OCI-LY1 (cell line): ENCODE data around the gene CIC.
A peak's percentile ranks its signal among the peaks of the same experiment; 100 is the strongest.

Experiments
- H2AFZ ChIP-seq: fragments of 200-600 bp; sonication (generic), shearing (Covaris generic); 2 replicates; pipeline ENCODE4 v1.6.0; 2014; ENCODE audit warnings: antibody characterized with exemption, mild to moderate bottlenecking, low read length
- H3F3A ChIP-seq: fragments of 200-600 bp; sonication (generic), shearing (Covaris generic); 2 replicates; pipeline ENCODE4 v1.6.0; 2014; ENCODE audit warnings: mild to moderate bottlenecking, antibody characterized with exemption, low read length, moderate library complexity; ENCODE audit not compliant: insufficient read depth
- H3K27ac ChIP-seq: fragments of 200-600 bp; sonication (generic); 2 replicates; pipeline ENCODE4 v1.5.1; 2014; ENCODE audit warnings: low read length, mixed run types, mild to moderate bottlenecking, low read depth; ENCODE audit not compliant: poor library complexity, severe bottlenecking
- H3K27me3 ChIP-seq: fragments of 200-600 bp; sonication (generic); 2 replicates; pipeline ENCODE4 v1.6.0; 2014; ENCODE audit warnings: antibody characterized with exemption, mild to moderate bottlenecking, low read length, moderate library complexity; ENCODE audit not compliant: insufficient read depth
- H3K36me3 ChIP-seq: fragments of 200-600 bp; sonication (generic); 2 replicates; pipeline ENCODE4 v1.6.1; 2014; ENCODE audit warnings: mild to moderate bottlenecking, antibody characterized with exemption, low read length, moderate library complexity, mixed read lengths; ENCODE audit not compliant: insufficient read depth
- H3K4me1 ChIP-seq: fragments of 200-600 bp; sonication (generic); 2 replicates; pipeline ENCODE4 v1.5.1; 2014; ENCODE audit warnings: mild to moderate bottlenecking, low read length, moderate library complexity; ENCODE audit not compliant: insufficient read depth, severe bottlenecking
- H3K4me2 ChIP-seq: fragments of 200-600 bp; sonication (generic), shearing (Covaris generic); 2 replicates; pipeline ENCODE4 v1.6.1; 2014; ENCODE audit warnings: low read length
- H3K4me3 ChIP-seq: fragments of 200-600 bp; sonication (generic); 2 replicates; pipeline ENCODE4 v1.5.1; 2014; ENCODE audit warnings: low read length, low read depth, mild to moderate bottlenecking, mixed read lengths; ENCODE audit not compliant: poor library complexity, severe bottlenecking
- H3K79me2 ChIP-seq: fragments of 200-600 bp; shearing (Covaris generic); 2 replicates; pipeline ENCODE4 v1.6.1; 2016; ENCODE audit warnings: mixed run types, low read length, mixed read lengths; ENCODE audit not compliant: insufficient read depth
- H3K9ac ChIP-seq: fragments of 200-600 bp; sonication (generic), shearing (Covaris generic); 2 replicates; pipeline ENCODE4 v1.6.1; 2014; ENCODE audit warnings: mild to moderate bottlenecking, low read length, mixed read lengths
- H3K9me2 ChIP-seq: fragments of 200-600 bp; sonication (generic), shearing (Covaris generic); 2 replicates; pipeline ENCODE4 v1.6.1; 2014; ENCODE audit warnings: low read depth, mild to moderate bottlenecking, low read length, mixed read lengths
- H3K9me3 ChIP-seq: fragments of 200-600 bp; shearing (Covaris generic); 2 replicates; pipeline ENCODE4 v1.6.1; 2014; ENCODE audit warnings: low read length, mixed read lengths
- H4K20me1 ChIP-seq: fragments of 200-600 bp; sonication (generic), shearing (Covaris generic); 2 replicates; pipeline ENCODE4 v1.6.0; 2016; ENCODE audit warnings: mild to moderate bottlenecking, low read length; ENCODE audit not compliant: insufficient read depth
- CTCF ChIP-seq: fragments of 200-600 bp; sonication (generic), shearing (Covaris generic); IDR thresholded peaks from 2 replicates; pipeline ENCODE4 v1.5.1; 2017; ENCODE audit warnings: mild to moderate bottlenecking, antibody characterized with exemption, low read length, moderate library complexity, mixed read lengths
- EZH2 ChIP-seq: fragments of 200-600 bp; sonication (generic), shearing (Covaris generic); IDR thresholded peaks from 2 replicates; pipeline ENCODE4 v1.8.0; 2017; ENCODE audit warnings: borderline replicate concordance, mixed run types, mild to moderate bottlenecking, antibody characterized with exemption, low read length, moderate library complexity, mixed read lengths

The CIC gene

GRCh38 chr19:42250183-42250665 lies 18.8 kb upstream of the CIC start:
- peak overlapping the region; percentile 46 for H3K27ac ChIP-seq
- no peak overlapping the region for H2AFZ ChIP-seq
- no peak overlapping the region; the same call in 1 of the 2 replicates for H3K4me2 ChIP-seq
- H3K4me1 ChIP-seq: peaks cover 27% of the 10 kb centered on the region
- H3K27me3 ChIP-seq: no peaks in the 10 kb centered on the region
- H3F3A ChIP-seq: no peaks in the 10 kb centered on the region
- no peak overlapping the region for H3K4me3 ChIP-seq
- no peaks in the 10 kb centered on the region for H3K9me3 ChIP-seq
- no peaks in the 10 kb centered on the region for H3K9me2 ChIP-seq
- H3K9ac ChIP-seq: no peak overlapping the region
- H3K36me3 ChIP-seq: peaks cover 18% of the 10 kb centered on the region; the same call in 1 of the 2 replicates
- no peaks in the 10 kb centered on the region for H4K20me1 ChIP-seq
- TF ChIP-seq EZH2: no peak
- TF ChIP-seq CTCF: no peak
- H3K79me2 ChIP-seq: 0 out of 2 replicates have a peak, but pooled peaks cover 8% of the 10 kb centered on the region

- Histone ChIP-seq H2AFZ (no peak overlapping the region), H3F3A (no peaks in the 10 kb centered on the region), H3K4me2 (peak overlapping the region; percentile 22; the same call in 1 of the 2 replicates), H3K9me3 (no peaks in the 10 kb centered on the region), H3K4me3 (no peak overlapping the region), H3K27ac (peak overlapping the region; percentile 46), H3K79me2 (0 out of 2 replicates have a peak, but pooled peaks cover 8% of the 10 kb centered on the region), H4K20me1 (no peaks in the 10 kb centered on the region), H3K36me3 (peaks cover 18% of the 10 kb centered on the region; the same call in 1 of the 2 replicates), H3K27me3 (0 out of 2 replicates have a peak, but pooled peaks cover 4% of the 10 kb centered on the region), H3K4me1 (peaks cover 32% of the 10 kb centered on the region), H3K9me2 (no peaks in the 10 kb centered on the region), H3K9ac (no peak overlapping the region)
- TF ChIP-seq EZH2 (no peak), CTCF (no peak)
Measured at GRCh38 chr19:42250666-42251531, 18.2 kb upstream of the CIC start.

GRCh38 chr19:42251572-42252358 lies 17.3 kb upstream of the CIC start:
- H3K4me3 ChIP-seq: no peak overlapping the region
- no peaks in the 10 kb centered on the region for H4K20me1 ChIP-seq
- peak overlapping the region; percentile 15; the same call in 1 of the 2 replicates for H3K4me2 ChIP-seq
- H3K36me3 ChIP-seq: peaks cover 18% of the 10 kb centered on the region; the same call in 1 of the 2 replicates
- peaks cover 33% of the 10 kb centered on the region for H3K4me1 ChIP-seq
- H3K27me3 ChIP-seq: 0 out of 2 replicates have a peak, but pooled peaks cover 5% of the 10 kb centered on the region
- peak overlapping the region; percentile 10 for H3K27ac ChIP-seq
- H2AFZ ChIP-seq: no peak overlapping the region
- H3K9me2 ChIP-seq: no peaks in the 10 kb centered on the region
- no peak for TF ChIP-seq EZH2
- no peak for TF ChIP-seq CTCF
- H3K79me2 ChIP-seq: 0 out of 2 replicates have a peak, but pooled peaks cover 8% of the 10 kb centered on the region
- H3K9ac ChIP-seq: no peak overlapping the region
- no peaks in the 10 kb centered on the region for H3K9me3 ChIP-seq
- 0 out of 2 replicates have a peak, but pooled peaks cover 5% of the 10 kb centered on the region for H3F3A ChIP-seq
